Activated B cell treated with CpG ODN at 0.5 μM for 24 hours (primary cell): Measurements from ENCODE around the gene MT1F. TPM values are rescaled to one million over a fixed set of nuclear protein-coding genes. Genes with fewer than 3 reads are reported as not detected.
"Not testable (repeated sequence)": the region's sequence is repeated elsewhere in the genome, so short reads cannot be mapped to it uniquely, and the experiment has no call there.

Experiments used
- ATAC-seq: fragments of 200-7000 bp; cut with Tn5 transposase; one replicate; pipeline ENCODE4 v1.10.0; 2021; ENCODE audit warnings: low read depth, mild to moderate bottlenecking, moderate library complexity
- CTCF ChIA-PET: fragments of 350-600 bp; sonication (Branson Sonifier 250); formaldehyde crosslinking; loops from one replicate; lab custom pipeline; 2021; ENCODE audit warnings: antibody characterized with exemption; lab: Charles Lee
- POLR2A ChIA-PET: fragments of 350-600 bp; sonication (Branson Sonifier 250); formaldehyde crosslinking; loops from one replicate; lab custom pipeline; 2021; ENCODE audit warnings: antibody characterized with exemption; lab: Charles Lee
- DNase-seq: peaks from one replicate; pipeline ENCODE4 v3.0.0; 2022
- H3K27ac Mint-ChIP-seq: one replicate; pipeline ENCODE4 v1.8.0; 2020; ENCODE audit warnings: mixed read lengths
- H3K27me3 Mint-ChIP-seq: one replicate; pipeline ENCODE4 v1.8.0; 2021; ENCODE audit warnings: mixed read lengths
- H3K36me3 Mint-ChIP-seq: one replicate; pipeline ENCODE4 v1.8.0; 2021; ENCODE audit warnings: low read depth, mixed read lengths
- H3K4me1 Mint-ChIP-seq: one replicate; pipeline ENCODE4 v1.8.0; 2021; ENCODE audit warnings: mixed read lengths
- H3K4me3 Mint-ChIP-seq: one replicate; pipeline ENCODE4 v1.8.0; 2020; ENCODE audit warnings: mild to moderate bottlenecking, mixed read lengths
- H3K9me3 Mint-ChIP-seq: one replicate; pipeline ENCODE4 v1.8.0; 2020; ENCODE audit warnings: mixed read lengths
- intact Hi-C: fragments of 100-400 bp; cut with micrococcal nuclease; formaldehyde crosslinking; loops from one replicate; pipeline ENCODE4 v1.15.1; 2024
- total RNA-seq: library from RNA; stranded (reverse); gene quantifications from 2 replicates; pipeline ENCODE4 v1.2.3, GENCODE V29; 2022
- TF ChIP-seq, protein P1 (sequence below): fragments of 200-600 bp; IDR thresholded peaks from one replicate; pipeline ENCODE4 v1.8.0; 2022; ENCODE audit warnings: antibody characterized with exemption, mild to moderate bottlenecking

Gene MT1F
- total RNA-seq, 1 donor from 2014 or later, result 21.4 TPM

DNA sequence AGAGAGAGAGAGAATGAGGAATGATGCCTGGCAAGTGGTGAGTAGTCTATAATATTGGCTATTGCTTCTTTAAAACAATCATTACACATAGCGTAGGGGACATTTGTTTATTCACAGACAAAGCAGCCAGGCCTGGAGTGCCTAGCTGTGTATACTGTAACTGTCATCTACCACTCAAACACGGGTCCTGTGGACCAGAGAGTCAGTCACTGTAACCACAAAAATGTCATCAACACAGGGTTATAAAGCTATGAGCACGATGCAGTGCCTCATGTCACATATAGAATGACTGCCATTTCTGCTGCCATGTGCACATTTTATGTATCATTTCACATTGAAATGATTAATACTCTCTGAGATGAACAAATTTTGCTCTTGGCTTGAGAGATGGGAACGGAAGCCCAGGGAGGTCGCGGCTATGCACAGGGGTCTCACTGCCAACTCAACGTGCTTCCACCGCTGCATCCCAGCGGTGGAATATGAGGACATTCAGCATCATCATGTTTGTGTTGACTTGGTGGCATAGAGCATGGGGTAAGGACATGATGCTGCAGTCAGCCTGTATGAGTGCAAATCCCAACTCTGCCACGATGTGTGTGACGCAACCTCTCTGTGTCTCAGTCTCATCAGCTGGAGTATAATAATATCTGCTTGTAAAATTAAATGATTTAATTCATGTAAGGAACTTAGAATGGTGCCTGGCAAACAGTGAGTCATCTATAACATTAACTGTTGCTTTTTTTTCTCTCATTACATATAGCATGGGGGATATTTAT, 15.2 kb downstream of the MT1F start:
- POLR2A ChIA-PET, result no interaction called here
- CTCF ChIA-PET, result interaction anchor here (1.1 to 1.4 kb wide), 3 partner anchors 29 to 160 kb away, joined by 4 to 11 read pairs (median 4); no protein-coding TSS in a partner anchor
- no peak for ATAC-seq

DNA sequence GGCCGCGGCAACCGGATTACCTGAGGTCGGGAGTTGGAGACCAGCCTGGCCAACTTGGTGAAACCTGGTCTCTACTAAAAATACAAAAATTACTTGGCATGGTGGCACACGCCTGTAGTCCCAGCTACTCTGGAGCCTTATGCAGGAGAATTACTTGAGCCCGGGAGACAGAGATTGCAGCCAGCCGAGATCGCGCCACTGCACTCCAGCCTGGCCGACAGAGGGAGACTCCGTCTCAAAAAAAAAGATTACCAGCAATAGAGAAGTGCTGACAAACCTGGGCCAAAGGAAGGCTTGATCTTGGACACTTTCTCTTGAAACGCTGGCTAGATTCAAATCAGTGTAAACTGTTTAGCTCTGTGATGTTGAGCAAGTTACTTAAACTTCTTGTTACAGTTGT, 16.2 kb downstream of the MT1F start:
- Mint-ChIP-seq H3K9me3 (no peaks in the 10 kb centered on the region), H3K36me3 (no peaks in the 10 kb centered on the region), H3K27me3 (peaks cover 58% of the 10 kb centered on the region), H3K4me1 (peaks cover 11% of the 10 kb centered on the region), H3K27ac (no peak overlapping the region), H3K4me3 (no peak overlapping the region)
- TF ChIP-seq, protein P1, sequence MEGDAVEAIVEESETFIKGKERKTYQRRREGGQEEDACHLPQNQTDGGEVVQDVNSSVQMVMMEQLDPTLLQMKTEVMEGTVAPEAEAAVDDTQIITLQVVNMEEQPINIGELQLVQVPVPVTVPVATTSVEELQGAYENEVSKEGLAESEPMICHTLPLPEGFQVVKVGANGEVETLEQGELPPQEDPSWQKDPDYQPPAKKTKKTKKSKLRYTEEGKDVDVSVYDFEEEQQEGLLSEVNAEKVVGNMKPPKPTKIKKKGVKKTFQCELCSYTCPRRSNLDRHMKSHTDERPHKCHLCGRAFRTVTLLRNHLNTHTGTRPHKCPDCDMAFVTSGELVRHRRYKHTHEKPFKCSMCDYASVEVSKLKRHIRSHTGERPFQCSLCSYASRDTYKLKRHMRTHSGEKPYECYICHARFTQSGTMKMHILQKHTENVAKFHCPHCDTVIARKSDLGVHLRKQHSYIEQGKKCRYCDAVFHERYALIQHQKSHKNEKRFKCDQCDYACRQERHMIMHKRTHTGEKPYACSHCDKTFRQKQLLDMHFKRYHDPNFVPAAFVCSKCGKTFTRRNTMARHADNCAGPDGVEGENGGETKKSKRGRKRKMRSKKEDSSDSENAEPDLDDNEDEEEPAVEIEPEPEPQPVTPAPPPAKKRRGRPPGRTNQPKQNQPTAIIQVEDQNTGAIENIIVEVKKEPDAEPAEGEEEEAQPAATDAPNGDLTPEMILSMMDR, result no peak
- DNase-seq (no peak), ATAC-seq (peak; percentile 61)
- intact Hi-C loops, result loop anchor here (1.0 to 5.0 kb wide), 2 partner anchors 28 to 42 kb away; partner anchors contain the start of gene MT1M
- ChIA-PET CTCF (interaction anchor here (1.2 kb wide), 1 partner anchor 28 kb away, joined by 11 read pairs; no protein-coding TSS in a partner anchor), POLR2A (no interaction called here)

More for the DNA sequence above, 15.2 kb downstream of the MT1F start:
- DNase-seq, result no peak
- no peak overlapping the region for H3K27ac Mint-ChIP-seq
- H3K9me3 Mint-ChIP-seq, result no peaks in the 10 kb centered on the region
- H3K27me3 Mint-ChIP-seq, result peaks cover 66% of the 10 kb centered on the region
- H3K4me3 Mint-ChIP-seq, result no peak overlapping the region
- peaks cover 11% of the 10 kb centered on the region for H3K4me1 Mint-ChIP-seq
- TF ChIP-seq, protein P1, result no peak
- intact Hi-C loops, result loop anchor here (5.0 kb wide), 1 partner anchor 41 kb away; the partner anchor contains the start of gene MT1M
- no peaks in the 10 kb centered on the region for H3K36me3 Mint-ChIP-seq

DNA sequence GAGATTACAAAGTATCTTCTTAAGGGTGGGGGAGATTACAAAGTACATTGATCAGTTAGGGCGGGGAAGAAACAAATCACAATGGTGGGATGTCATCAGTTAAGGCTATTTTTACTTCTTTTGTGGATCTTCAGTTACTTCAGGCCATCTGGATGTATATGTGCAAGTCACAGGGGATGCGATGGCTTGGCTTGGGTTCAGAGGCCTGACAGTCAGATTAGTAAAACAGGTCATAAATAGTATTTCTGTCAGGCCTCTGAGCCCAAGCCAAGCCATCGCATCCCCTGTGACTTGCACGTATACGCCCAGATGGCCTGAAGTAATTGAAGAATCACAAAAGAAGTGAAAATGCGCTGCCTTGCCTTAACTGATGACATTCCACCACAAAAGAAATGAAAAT, 16.8 kb downstream of the MT1F start:
- H3K27ac Mint-ChIP-seq, ATAC-seq, DNase-seq, H3K9me3 Mint-ChIP-seq, H3K4me3 Mint-ChIP-seq, POLR2A ChIA-PET, CTCF ChIA-PET, H3K36me3 Mint-ChIP-seq: not testable (repeated sequence)
- H3K27me3 Mint-ChIP-seq, result peaks cover 52% of the 10 kb centered on the region
- intact Hi-C loops, result loop anchor here (1.0 to 5.0 kb wide), 2 partner anchors 28 to 42 kb away; partner anchors contain the start of gene MT1M
- H3K4me1 Mint-ChIP-seq, result peaks cover 11% of the 10 kb centered on the region

DNA sequence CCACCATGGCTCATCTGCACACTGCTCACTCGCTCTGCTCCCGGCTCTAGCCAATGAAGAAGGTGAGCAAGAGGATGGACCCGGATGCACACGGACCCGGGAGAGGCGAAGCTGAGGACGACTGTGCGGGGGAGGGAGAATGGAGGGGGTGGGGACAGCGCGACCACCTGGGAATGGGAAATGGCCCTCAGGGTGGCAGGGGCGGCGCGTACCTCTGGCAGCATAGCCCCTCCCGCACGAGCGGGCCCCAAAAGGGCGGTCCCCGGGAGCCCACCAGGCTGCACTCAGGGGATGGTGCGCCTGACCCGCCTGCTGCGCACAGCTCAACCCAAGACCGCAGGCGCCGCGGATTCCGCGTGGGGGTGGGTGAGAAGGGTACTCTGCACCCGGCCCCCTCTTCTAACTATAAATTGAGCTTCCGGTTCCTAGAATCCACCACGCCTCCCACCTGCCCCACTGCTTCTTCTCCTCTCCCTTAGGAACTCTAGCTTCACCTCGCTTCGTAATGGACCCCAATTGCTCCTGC, 18.0 kb downstream of the MT1F start:
- POLR2A ChIA-PET, result interaction anchor here (1.5 kb wide), 1 partner anchor 26 kb away, joined by 3 read pairs; no protein-coding TSS in a partner anchor
- Mint-ChIP-seq H3K36me3 (no peaks in the 10 kb centered on the region), H3K4me1 (peaks cover 11% of the 10 kb centered on the region), H3K27ac (no peak overlapping the region), H3K9me3 (no peaks in the 10 kb centered on the region), H3K27me3 (peaks cover 41% of the 10 kb centered on the region), H3K4me3 (peak overlapping the region; percentile 20)
- TF ChIP-seq, protein P1, result no peak
- CTCF ChIA-PET, result interaction anchor here (0.6 to 1.2 kb wide), 2 partner anchors 21 to 733 kb away, joined by 4 to 5 read pairs; no protein-coding TSS in a partner anchor
- ATAC-seq (peak; percentile 34), DNase-seq (no peak)
- intact Hi-C loops, result no loop called here

DNA sequence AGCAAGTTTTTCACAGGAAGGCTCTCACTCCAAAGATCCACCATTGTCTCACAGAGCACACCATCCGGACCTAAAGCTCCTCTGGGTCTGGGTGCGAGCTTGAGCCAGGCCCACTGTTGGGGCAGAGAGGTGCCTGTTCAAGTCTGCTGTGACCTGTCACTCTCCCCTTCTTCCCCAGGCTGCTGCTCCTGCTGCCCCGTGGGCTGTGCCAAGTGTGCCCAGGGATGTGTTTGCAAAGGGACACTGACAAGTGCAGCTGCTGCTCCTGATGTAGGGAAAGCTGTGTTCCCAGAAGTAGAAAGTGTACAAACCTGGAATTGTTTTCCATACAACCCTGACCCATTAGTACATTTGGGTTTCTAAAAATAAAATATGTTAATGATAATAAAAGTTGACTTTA, 19.7 kb downstream of the MT1F start:
- H3K27ac Mint-ChIP-seq, result no peak overlapping the region
- TF ChIP-seq, protein P1, result no peak
- H3K27me3 Mint-ChIP-seq, result peaks cover 32% of the 10 kb centered on the region
- H3K4me1 Mint-ChIP-seq, result peaks cover 19% of the 10 kb centered on the region
- no peaks in the 10 kb centered on the region for H3K9me3 Mint-ChIP-seq
- H3K36me3 Mint-ChIP-seq, result no peaks in the 10 kb centered on the region
- H3K4me3 Mint-ChIP-seq, result no peak overlapping the region
- ChIA-PET CTCF (interaction anchor here (1.9 kb wide), 1 partner anchor 25 kb away, joined by 9 read pairs; no protein-coding TSS in a partner anchor), POLR2A (no interaction called here)
- intact Hi-C loops, result no loop called here
- no peak for DNase-seq
- ATAC-seq, result no peak
